ENCODE data around the gene GPR179. TPM values are rescaled to one million over a fixed set of nuclear protein-coding genes. Genes with fewer than 3 reads are reported as not detected.
"Not testable (repeated sequence)": the region's sequence is repeated elsewhere in the genome, so short reads cannot be mapped to it uniquely, and the experiment has no call there.

Gene GPR179
- total RNA-seq, 1 donor from 2014 or later, result 0.05 TPM

- no peak for DNase-seq (ENCODE audit: low spot score)
Measured at GRCh38 chr17:38322156-38322779, 21.5 kb downstream of the GPR179 start.

GRCh38 chr17:38320482-38320881 lies 23.3 kb downstream of the GPR179 start:
- DNase-seq (ENCODE audit: low spot score), result peak; percentile 59

- no peak for DNase-seq (ENCODE audit: low spot score)
Measured at GRCh38 chr17:38317081-38317480, 26.7 kb downstream of the GPR179 start.

- no peak for DNase-seq (ENCODE audit: low spot score)
Measured at GRCh38 chr17:38315497-38315896, 28.3 kb downstream of the GPR179 start.

- peak; percentile 98 for DNase-seq (ENCODE audit: low spot score)
Measured at GRCh38 chr17:38296834-38297517, 46.8 kb downstream of the GPR179 start, which contains the start of gene MRPL45. Gene MRPL45, plus strand, starts transcription at chr17:38297168. Its CDS starts 16 bp downstream, at chr17:38297184.

GRCh38 chr17:38295602-38296365 lies 48.0 kb downstream of the GPR179 start:
- DNase-seq (ENCODE audit: low spot score), result not testable (repeated sequence)

- not testable (repeated sequence) for DNase-seq (ENCODE audit: low spot score)
Measured at GRCh38 chr17:38289760-38290159, 54.0 kb downstream of the GPR179 start.

GRCh38 chr17:38288217-38288827 lies 55.4 kb downstream of the GPR179 start:
- DNase-seq (ENCODE audit: low spot score), result not testable (repeated sequence)

GRCh38 chr17:38286501-38287091 lies 57.2 kb downstream of the GPR179 start:
- peak; percentile 77 for DNase-seq (ENCODE audit: low spot score)

- not testable (repeated sequence) for DNase-seq (ENCODE audit: low spot score)
Measured at GRCh38 chr17:38285994-38286393, 57.8 kb downstream of the GPR179 start.

Other genes starting within 250 kb of the GPR179 start
- not detected for gene TBC1D3E, start 216.0 kb downstream of the GPR179 start, total RNA-seq
- gene TBC1D3, start 151.4 kb downstream of the GPR179 start, total RNA-seq, result not detected
- gene MRPL45, start 46.8 kb downstream of the GPR179 start, total RNA-seq, result 31.1 TPM
- gene SOCS7, start 7.9 kb upstream of the GPR179 start, total RNA-seq, result 25.6 TPM
- 367 TPM for gene ARHGAP23, start 84.5 kb upstream of the GPR179 start, total RNA-seq

Data from ureter (tissue), 1 donor.